Nephron progenitor cell (in vitro differentiated cells): ENCODE data around the gene DISP3.
"Not testable (repeated sequence)": the region's sequence is repeated elsewhere in the genome, so short reads cannot be mapped to it uniquely, and the experiment has no call there.

ENCODE experiments used
- DNase-seq: peaks from one replicate; pipeline ENCODE4 v3.0.0; 2021
- H3K27ac Mint-ChIP-seq: 2 replicates; pipeline ENCODE4 v1.8.0; 2021; ENCODE audit warnings: mild to moderate bottlenecking, moderate library complexity, mixed read lengths
- H3K27me3 Mint-ChIP-seq: 2 replicates; pipeline ENCODE4 v1.8.0; 2021; ENCODE audit warnings: mild to moderate bottlenecking, low read depth, mixed read lengths; ENCODE audit not compliant: poor library complexity
- H3K36me3 Mint-ChIP-seq: 2 replicates; pipeline ENCODE4 v1.8.0; 2021; ENCODE audit warnings: low read depth, mixed read lengths
- H3K4me1 Mint-ChIP-seq: 2 replicates; pipeline ENCODE4 v1.8.0; 2021; ENCODE audit warnings: mixed read lengths
- H3K4me3 Mint-ChIP-seq: 2 replicates; pipeline ENCODE4 v1.8.0; 2021; ENCODE audit warnings: mild to moderate bottlenecking, moderate library complexity, mixed read lengths
- H3K9me3 Mint-ChIP-seq: 2 replicates; pipeline ENCODE4 v1.8.0; 2021; ENCODE audit warnings: mild to moderate bottlenecking, moderate library complexity, mixed read lengths
- TF ChIP-seq, protein P1 (sequence below): fragments of 200-600 bp; sonication (generic); IDR thresholded peaks from 2 replicates; pipeline ENCODE4 v1.5.0; 2021; ENCODE audit warnings: antibody characterized with exemption

The DISP3 gene

GRCh38 chr1:11579506-11579905 lies 100.6 kb downstream of the DISP3 start:
- Mint-ChIP-seq H3K27me3 (peaks cover 62% of the 10 kb centered on the region), H3K27ac (no peak overlapping the region), H3K4me3 (no peak overlapping the region), H3K36me3 (no peaks in the 10 kb centered on the region), H3K9me3 (no peaks in the 10 kb centered on the region), H3K4me1 (no peaks in the 10 kb centered on the region)
- no peak for DNase-seq
- TF ChIP-seq, protein P1, sequence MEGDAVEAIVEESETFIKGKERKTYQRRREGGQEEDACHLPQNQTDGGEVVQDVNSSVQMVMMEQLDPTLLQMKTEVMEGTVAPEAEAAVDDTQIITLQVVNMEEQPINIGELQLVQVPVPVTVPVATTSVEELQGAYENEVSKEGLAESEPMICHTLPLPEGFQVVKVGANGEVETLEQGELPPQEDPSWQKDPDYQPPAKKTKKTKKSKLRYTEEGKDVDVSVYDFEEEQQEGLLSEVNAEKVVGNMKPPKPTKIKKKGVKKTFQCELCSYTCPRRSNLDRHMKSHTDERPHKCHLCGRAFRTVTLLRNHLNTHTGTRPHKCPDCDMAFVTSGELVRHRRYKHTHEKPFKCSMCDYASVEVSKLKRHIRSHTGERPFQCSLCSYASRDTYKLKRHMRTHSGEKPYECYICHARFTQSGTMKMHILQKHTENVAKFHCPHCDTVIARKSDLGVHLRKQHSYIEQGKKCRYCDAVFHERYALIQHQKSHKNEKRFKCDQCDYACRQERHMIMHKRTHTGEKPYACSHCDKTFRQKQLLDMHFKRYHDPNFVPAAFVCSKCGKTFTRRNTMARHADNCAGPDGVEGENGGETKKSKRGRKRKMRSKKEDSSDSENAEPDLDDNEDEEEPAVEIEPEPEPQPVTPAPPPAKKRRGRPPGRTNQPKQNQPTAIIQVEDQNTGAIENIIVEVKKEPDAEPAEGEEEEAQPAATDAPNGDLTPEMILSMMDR: no peak

DNA sequence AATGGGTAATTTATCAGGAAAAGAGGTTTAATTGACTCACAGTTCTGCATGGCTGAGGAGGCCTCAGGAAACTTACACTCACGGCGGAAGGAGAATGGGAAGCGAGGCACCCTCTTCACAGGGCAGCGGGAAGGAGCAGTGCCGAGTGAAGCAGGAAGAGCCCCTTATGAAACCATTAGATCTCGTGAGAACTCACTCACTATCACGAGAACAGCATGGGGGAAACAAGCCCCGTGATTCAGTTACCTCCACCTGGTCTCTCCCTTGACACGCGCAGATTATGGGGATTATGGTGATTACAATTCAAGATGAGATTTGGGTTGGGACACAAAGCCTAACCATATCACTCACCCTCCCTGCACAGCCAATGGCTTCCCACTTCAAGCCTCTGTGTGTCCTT lies 101.1 kb downstream of the DISP3 start:
- not testable (repeated sequence) for H3K9me3 Mint-ChIP-seq, H3K4me3 Mint-ChIP-seq, H3K27ac Mint-ChIP-seq, DNase-seq, H3K4me1 Mint-ChIP-seq, H3K36me3 Mint-ChIP-seq
- peaks cover 62% of the 10 kb centered on the region for H3K27me3 Mint-ChIP-seq

- peaks cover 75% of the 10 kb centered on the region for H3K27me3 Mint-ChIP-seq
- H3K27ac Mint-ChIP-seq: no peak overlapping the region
- H3K4me3 Mint-ChIP-seq: no peak overlapping the region
- no peak for DNase-seq
- peaks cover 5% of the 10 kb centered on the region for H3K4me1 Mint-ChIP-seq
- no peaks in the 10 kb centered on the region for H3K9me3 Mint-ChIP-seq
- H3K36me3 Mint-ChIP-seq: no peaks in the 10 kb centered on the region
- TF ChIP-seq, protein P1: no peak
Measured at GRCh38 chr1:11581445-11581991, 102.6 kb downstream of the DISP3 start.

DNA sequence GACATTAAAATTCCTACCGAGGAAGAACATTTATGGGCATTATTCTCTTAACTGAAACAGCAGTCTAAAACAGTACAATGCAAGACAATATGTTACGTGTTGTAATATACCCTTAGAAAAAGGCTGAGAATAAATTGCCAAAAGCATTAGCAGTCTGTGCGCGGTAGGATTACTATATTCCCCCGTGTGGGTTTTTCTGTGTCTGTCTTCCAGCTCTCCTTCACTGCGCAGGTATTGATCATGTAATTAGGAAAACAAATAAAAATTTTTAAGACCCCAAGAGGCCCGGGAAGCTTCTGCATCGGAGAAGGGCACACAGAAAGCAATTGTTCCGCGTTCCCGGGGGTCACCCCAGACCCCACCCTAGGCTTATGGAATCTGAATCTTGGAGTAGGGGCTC lies 106.4 kb downstream of the DISP3 start:
- no peak overlapping the region for H3K27ac Mint-ChIP-seq
- no peak overlapping the region for H3K4me3 Mint-ChIP-seq
- no peaks in the 10 kb centered on the region for H3K9me3 Mint-ChIP-seq
- no peak for DNase-seq
- TF ChIP-seq, protein P1: no peak
- no peaks in the 10 kb centered on the region for H3K36me3 Mint-ChIP-seq
- H3K4me1 Mint-ChIP-seq: peaks cover 8% of the 10 kb centered on the region
- peaks cover 72% of the 10 kb centered on the region for H3K27me3 Mint-ChIP-seq
